HS-5 (cell line): ENCODE data around the gene DGKG.
A peak's percentile ranks its signal among the peaks of the same experiment; 100 is the strongest.

Experiments
- DNase-seq: peaks from one replicate; pipeline ENCODE4 v3.0.0-alpha.2; 2012; ENCODE audit warnings: low read depth

The DGKG gene

DNA sequence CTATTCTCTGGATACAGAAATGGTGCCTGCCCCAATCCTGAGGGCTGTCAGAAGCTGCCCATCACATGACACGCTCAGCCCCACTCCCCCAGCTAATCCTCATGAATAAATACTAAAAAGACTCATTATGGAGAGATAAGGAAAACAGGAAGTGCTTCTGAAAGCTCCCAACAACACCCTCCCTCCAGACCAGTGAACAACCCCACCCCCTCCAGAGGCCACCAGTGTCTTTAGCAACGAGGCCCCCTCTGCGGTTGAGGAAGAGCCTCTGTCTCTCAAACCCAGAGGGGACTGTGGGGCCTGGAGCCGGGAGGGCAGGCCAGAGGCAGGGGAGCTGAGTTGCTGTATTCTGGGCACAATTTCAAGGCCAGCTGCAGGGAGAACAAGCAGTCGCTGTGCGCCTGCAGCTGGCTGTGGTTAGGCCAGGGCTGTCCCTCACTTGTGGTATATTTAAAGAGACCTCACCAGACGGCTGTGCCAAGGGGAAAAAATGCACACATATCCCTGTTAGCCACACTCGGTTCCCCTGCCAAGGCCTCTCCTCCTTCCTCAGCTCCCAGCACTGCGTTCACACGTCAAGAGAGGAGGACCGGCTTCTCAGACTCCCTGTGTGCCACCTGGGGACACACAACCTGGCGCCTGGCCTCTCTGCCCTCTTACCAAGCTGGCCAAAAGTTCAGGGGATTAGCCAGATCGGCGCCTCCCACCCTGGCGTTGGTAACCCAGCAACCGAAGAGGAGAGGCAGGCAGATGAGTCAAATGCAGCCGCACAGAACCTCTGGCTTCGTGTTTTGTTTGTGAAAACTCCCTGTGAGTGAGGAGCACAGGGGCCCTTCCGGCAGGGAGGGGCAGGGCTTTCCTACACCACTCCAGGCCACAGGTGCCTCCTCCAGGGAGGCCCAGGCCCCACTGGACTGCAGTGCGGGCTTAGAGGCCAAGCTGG, 152.0 kb downstream of the DGKG start:
- peak; percentile 33 for DNase-seq

DNA sequence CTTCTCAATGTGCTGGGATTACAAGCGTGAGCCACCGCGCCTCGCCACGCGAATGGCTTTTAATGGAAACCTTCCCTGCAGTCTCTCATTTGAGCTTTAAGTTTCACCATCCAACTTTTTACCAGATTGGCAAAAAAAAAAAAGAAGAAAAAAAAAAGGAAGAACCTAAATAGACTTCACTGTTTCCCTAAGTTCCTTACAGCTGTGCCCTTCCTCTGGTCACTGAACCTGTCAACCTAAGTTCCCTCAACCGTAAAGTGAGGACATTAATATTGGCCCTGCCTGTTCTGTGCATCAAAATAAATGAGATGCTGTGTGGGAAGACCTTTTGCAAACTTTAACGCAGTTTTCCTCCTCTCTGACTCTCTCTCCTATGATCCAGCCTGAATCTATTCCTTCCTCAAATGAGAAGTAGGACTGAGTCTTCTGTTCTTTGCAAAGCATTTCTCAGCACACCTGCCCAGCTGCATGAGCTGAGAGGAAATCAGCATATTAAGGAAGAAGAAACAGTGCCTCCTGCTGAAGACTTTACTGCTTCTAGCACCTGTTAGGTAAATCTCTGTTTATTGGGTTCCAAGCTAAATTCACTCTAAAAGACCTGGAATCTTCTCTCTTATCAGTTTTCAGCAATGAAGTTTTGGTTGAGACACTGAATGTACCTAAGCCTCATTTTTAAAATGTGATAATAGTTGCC, 153.6 kb downstream of the DGKG start:
- DNase-seq: no peak

DNA sequence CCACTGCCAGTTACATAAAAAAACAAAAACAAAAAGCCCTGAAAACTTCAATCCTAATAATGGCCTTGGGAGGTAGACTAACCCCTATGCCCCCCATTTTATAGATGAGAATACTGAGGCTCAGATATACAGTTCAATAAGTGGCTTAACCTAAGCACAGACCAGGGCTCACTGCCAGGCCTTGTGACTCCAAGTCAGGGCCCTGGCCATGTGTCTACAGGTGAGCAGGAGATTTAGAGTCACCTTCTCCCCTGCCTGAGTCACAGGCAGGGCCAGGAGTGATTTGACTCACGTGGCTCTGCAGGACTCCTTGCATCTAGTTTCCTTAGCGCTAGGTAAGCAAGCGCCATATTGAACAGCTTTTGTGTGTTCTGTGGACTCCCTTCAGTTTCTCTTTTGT, 154.5 kb downstream of the DGKG start:
- no peak for DNase-seq

DNA sequence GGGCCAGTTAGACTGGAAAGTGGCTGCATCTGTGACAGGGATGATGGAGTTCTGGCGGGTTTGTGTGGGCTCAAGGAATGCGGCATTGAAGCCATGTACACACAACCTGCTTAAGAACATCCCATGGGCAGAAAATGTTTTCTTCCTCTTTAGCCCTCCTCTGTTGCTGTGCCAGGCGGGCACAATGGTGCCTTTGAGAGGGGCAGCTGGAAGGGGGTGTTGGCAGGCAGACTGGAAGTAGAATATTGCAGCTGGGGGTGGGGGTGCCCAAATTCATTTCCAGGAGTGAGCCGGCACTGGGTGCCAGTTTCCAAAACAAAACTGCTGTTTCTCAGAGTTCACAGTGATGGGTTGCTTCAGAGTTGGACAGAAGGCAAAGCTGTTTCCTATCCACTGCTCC, 161.3 kb downstream of the DGKG start:
- DNase-seq: no peak

DNA sequence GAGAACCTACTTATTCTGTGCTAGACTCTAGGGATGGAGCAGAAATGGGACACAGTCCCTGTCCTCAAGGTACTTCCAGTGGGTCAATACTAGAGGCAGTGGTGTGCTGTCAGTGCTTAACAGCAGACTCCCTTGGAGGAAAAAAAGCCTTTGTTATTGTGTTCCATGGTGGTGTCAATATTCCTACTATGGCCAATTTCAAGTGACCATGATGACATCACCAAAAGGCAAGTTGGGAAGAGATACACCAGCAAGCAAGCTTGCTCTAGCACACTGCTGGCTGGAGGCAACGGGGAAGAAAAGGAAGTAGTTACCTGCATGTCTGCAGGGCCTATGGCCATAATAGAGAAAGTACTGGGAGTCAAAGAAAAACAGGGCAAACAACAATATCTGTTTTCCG, 163.6 kb downstream of the DGKG start:
- DNase-seq: no peak

DNA sequence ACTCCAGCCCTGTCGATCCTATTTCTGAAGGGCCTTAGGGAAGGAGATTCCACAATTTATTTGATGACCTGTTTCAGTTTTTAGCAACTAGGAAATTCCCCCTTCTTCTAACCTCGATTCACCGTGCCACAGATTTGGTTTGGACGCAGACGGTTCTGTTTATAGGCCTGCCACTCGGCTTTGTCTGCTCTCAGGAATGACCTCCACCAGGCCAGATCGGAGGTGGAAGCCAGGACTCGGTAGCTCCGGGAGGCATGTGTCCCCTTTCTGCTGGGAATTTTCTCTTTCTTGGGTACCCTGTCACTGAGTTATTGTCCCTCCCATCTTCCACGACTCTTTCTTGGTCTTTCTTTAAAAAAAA, 167.6 kb downstream of the DGKG start:
- DNase-seq: no peak

DNA sequence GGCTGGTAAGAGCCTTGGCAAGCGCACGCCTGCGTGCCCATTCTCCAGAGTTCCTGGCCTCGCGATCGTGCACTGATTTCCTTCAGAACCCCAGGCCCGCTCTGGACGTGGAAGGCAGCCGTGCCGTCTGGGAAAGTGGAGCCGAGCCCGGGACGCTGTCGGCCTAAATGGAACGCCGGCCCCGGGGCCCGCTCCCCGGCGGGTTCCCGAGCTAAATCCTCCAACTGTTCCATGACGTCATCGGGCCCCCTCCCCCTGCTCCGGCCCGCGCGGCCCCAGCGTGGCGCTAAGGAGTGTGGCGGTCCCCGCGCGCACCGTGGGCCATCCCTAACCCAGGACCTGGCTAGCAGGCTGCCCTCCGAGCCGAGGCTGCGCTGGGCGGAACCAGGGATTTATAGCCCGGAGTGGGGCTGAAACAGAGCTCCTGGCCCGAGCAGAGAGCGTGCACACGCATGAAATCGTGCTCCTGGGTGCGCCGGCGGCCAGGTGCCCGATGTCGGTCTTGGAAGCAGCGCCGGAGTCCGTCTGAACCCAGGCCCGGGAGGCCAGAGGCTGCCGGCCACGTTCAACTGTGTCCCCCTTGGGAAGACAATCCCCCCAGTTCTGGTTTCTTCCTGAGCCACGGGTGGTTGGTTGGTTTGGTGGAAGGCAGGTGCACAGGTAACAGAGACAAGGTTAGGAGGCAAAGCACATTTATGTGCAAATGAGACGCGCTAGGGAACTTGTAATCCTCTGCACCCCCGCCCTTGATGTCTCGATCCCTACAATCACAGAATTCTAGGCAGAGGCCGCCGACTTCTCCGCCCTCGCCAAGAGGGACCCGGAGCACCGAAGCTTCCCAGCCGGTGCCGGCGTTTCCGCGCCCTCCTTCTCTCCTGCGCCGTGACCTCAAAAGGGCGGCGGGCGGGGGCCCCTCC, 168.2 kb downstream of the DGKG start:
- no peak for DNase-seq

DNA sequence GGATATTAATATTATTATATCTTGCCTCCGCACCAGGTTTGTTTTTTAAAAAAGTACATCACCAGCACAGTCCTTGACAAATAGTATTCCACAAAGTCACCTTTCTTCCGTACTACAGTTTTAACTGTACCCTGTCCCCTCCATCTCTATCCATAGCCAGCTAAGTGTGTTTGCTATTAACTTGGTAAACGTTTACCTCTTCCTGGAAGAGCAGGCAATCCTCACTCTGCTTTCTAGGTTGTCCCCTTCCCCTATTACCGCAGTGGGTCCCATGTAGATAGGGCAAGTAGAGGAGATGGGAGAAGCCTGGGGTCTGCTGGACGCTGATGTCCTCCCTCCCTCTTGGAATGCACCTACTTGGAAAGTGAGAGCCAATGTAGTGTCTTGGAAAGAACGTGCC, 169.2 kb downstream of the DGKG start:
- DNase-seq: no peak

DNA sequence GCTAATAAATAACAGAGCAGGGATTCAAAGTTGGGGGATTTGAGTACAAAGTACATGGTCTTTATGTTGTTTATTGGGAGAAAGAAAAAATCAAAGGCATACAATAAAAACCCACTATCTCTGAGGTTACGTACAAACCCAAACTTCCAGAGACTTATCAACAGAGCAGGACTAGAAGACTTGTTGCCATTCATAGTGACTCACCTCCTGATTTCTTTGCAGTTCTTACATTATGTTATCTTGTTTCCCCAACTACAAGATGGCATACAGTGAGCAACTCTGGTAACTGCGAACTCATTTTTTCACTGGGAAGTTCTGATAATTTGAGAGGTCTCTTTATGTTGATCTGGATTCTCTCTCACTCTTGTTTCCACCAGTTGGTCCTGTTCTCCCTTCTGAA, 172.5 kb downstream of the DGKG start:
- no peak for DNase-seq

DNA sequence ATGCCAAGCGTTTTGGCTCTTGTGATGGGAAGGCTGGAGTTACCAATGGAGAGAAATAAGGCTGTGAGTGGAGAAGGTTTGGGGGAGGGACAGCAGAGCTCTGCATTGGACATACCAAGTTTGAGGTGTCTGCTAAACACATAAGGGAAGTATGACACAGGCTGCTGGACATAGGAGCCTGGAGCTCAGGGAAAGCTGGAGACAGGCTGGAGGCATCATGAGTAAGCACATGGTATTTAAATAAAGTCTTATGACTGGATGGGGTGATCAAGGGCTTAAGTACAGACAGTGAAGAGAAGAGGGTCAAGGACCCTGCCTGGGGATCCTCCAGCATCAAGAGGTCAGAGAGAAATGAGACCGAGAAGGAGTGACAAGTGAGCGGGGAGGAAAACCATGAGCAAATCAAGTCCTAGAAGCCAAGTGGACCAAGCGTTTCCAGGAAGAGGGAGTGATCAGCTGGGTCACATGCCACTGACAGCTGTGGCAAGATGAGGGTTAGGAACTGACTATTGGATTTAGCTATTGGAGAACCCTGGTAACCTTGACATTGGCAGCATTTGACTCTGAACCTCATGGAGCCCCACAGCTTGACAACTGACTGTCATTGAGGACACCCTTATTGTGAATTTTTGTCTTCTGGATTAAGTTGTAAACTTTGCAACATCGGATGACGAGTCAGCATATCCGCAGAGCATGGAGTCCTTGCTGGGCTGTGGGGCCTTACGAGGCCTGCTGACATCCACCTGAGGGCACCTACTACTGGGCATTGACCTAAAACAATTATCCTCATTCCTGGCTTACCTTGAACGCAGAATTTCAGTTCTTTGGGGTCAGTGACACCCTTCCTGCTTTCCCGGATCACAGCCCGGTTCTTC, 174.4 kb downstream of the DGKG start:
- no peak for DNase-seq

DNA sequence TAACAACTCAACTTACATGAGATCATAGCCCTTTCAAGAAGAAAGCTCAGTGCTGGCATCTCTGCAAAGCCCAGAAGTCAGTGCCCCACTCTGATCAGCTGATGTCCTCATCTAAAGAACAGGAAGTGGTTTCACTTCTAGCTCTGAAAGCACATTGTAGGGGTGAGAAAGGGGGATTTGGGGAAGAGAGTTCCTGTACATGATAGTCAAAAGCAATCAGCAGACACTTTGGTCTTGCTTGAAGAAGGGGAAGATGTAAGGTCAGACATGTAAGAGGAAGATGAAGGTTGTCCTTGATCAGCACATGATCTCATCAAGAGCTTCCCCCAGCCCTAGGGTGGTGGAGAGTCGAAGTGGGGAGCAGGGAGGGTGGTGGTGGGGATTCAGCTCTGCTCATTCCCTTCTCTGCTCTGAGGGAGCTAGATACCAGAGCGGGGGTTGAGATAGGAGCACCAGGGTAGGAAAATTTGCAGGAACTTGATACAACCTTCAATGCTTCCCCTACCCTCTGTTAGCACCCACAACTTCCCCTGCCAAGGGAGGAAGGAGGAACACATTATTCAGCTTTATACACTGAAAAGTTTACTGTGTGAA, 176.7 kb downstream of the DGKG start:
- no peak for DNase-seq

DNA sequence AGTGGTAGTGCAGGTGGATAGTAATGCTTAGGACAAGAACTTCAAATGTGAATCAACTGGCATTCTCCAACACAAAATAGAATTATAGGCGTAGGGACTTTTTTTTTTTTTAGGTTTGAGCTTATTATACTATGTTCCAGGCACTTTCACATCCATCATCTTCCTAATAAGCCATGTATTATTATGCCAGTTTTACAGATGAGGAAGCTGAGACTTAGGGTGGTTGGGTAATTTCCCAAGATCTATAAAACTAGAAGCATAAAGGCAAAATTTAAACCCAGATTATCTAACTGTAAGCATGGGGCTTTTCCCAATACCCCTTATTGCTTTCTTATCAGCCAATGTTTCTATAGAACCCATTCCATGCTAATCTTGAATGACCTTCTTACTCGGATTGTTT, 178.0 kb downstream of the DGKG start:
- DNase-seq: no peak

DNA sequence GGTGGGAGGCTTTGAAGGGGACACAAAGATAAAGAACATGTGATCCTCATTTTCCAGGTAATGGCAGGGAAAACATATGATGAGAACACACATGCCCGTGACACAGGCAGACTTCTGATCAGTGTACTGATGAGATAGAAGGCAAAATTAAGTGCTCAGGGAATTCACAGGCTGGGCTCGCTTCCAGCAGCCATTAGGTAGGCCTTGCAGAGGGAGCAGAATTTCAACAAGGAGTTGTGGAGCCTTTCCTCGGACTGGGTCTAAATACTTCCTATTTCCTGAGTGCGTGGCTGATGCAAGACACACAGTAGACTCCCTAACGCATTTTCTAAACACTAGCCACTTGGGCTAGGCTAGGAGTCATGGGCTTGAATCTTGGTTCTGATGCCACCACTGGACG, 179.2 kb downstream of the DGKG start:
- DNase-seq: no peak

DNA sequence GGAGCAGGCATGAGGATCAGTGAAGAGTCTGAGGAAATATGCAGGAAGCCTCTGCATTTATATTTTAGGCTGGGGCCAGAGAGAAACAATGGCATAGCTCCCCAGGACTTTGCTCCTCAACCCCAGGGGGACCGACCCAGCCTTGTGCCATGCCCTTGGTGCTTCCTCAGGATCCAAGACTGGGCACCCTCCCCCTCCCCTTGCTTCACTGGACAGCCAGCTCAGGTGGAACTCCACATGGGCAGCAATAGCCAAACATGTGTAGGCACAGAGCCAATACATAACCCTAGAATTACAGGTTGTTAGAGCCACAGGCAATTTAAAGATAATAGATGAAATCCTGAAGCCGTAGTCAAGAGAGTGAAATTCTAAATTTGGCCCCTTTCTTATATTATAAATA, 180.1 kb downstream of the DGKG start:
- no peak for DNase-seq

DNA sequence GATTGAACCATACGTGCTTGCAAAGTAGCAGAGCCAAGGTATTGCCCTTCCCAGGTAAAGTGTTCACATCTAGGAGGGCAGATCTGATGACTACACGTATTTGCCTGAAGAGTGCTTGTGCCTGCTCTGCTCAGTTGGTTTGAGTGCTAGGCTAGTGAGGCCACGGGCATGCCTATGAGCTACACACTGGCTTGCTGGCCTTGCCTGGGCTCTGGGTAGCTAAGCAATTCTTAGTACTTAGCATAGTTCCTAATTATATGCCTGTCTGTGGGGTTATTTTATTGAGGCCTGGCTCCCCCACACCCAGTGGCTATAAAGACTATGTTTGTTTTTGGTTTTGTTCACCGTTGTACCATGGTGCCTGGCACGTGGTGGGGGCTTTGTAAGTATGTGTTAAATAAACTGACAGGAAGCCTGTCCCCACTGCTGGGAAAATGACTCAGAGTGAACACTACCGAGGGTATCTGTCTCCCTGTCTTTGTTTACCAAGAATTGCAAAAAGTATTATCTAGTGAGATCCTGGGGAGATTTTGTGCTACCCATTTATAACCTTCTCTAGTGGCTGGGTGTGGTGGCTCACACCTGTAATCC, 181.0 kb downstream of the DGKG start:
- no peak for DNase-seq

DNA sequence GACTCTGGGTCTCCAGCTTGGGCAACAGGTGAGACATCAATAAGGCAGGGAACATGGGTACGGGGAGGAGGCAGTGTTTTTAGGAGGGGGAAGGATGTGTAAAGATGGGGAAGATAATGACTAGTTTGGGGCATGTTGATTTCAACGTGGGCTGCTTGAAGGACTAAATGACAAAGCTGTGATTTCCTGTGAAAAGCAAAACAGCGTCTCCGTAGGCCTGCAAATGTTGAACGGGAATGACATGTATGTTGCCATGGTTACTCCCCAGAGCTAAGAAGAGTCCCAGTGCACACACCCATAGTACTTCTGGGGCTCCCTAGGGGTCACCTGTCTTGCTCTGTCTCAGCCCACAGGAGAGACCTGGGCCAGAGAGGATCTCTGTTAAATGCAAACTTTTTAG, 181.9 kb downstream of the DGKG start:
- no peak for DNase-seq

DNA sequence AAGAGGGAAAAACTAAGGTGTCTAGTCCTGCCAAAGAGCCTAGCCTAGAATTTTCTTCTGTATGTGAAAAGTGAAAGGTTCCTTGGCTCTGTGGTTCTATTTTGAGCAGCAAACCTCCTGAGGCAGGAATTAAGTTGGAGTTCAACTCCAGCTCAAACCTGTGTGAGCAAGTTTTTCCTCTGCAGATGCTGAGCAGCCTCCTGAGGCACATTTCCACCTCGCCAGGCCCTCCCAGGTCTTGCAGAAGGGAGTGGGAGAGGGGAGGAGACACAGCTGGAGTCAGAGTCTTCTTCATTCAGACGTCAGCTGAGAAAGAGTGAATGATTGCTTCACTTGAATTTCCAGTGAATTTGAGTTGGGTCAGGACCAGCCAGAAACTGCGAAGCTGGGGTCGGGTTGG, 183.6 kb downstream of the DGKG start:
- no peak for DNase-seq

DNA sequence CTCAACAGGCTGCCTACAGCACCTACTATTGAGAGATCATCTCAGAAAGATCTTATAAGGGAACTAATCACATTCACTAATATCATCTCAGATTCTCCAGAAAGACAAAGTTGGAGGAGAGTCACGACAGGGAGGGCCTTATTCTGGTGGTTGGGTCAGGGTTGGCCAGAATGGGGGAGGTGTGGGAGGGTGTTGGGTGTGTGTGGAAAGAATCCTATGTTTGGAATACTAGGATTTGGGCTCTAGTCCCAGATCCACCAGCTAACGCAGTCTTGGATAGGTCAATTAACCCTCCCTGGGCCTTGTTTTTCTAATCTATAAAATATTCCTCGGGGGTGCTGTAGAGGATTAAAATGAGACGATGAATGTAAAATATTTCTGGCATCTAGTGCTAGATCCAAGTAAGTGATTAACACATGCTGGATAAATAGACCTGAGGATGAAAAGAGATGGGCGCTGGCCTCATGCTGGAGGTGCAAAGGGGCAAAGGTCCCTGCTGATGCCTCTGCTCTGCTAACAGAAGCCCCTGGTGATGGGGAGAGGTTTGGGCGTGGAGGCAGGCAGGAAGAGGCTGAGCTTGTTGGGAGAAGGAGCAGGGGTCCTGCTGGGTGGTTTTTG, 185.6 kb downstream of the DGKG start:
- no peak for DNase-seq

DNA sequence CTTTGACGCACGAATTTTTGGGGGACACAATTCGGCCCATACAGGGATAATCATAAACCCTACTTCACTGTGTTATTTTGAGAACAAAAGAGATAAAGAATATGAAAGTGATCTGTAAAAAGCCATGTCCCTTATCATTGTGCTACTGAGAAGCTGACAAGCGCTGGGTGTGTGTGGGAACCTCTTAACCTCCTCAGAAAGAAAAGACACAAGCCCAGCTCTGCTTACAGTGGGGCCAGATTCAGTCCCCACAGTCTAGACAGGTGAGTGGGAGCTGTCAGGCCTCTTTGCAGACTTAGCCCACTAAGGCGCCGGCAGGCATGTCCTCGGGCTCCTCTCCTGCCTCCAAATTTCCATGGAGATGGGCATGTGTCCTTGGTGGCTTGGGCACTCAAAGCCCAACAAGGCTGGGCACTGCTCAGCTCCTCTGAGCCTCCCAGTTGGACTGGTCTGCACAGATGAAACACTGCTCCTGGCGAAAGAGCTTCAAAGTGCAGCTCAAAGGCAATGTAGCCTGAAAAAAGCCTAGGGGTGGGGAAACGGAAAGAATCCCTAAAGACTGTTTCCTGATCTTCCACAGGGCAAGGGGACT, 188.7 kb downstream of the DGKG start:
- no peak for DNase-seq

DNA sequence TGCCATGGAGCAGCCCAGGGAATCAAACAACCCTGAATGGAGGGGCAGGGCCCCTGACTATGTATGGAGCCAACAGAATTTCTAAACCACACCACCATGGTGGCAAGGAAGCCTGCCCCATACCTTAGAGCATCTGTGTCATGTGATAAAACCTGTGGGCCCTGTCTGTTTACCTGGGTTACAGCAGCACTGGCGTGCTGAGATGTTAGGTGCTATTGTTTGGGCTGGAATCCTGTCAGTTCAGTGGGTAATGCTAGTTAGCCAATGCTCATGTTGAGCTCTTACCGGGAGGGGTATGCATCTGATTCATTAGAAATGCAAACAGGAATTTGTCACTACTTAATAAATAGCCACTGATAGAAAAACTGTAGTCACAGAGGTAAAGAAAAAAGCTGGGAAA, 189.7 kb downstream of the DGKG start:
- DNase-seq: no peak
